NCI-H526 treated with DMSO at 0.1 percent for 48 hours (cell line): Measurements from ENCODE around the gene ZSCAN1.

Experiments used
- DNase-seq: peaks from one replicate; lab custom pipeline; 2025; lab: John Stamatoyannopoulos, UW

The ZSCAN1 gene

DNA sequence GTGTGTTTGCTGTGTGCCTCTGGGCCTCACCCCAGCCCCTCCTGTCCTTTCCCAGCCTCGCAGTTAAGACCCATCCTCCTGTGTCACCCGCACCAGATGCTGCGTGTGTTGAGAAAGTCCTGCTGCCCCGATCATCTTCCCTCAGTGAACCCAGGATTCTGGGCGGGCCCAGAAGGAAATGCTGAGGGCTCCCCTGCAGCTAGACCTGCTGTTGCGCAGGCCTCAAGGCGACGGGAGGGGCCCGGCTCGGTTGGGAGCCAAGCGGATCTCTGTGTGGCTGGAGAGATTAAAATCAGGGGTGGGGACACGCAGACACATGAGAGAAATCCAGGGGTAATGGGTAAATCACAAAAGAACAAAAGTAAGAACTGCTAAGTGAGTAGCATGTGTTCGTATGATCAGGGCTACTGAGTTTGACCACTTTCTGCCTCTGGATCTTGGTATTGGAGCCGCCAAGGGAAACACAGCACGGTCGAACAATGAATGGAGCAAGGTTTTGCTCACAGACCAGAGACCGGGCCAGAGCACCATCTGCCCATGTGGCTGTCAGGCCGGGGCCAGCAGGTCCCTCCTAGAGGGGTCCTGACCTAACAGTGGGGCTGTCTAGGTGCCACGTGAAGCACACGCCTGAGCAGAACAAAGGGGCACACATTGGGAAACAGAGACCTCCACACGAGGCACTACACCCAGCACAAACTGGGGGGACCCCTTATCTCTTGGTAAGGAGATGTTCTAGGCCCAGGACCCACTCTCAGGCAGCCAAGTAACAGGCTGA, 7.1 kb downstream of the ZSCAN1 start:
- DNase-seq: no peak

DNA sequence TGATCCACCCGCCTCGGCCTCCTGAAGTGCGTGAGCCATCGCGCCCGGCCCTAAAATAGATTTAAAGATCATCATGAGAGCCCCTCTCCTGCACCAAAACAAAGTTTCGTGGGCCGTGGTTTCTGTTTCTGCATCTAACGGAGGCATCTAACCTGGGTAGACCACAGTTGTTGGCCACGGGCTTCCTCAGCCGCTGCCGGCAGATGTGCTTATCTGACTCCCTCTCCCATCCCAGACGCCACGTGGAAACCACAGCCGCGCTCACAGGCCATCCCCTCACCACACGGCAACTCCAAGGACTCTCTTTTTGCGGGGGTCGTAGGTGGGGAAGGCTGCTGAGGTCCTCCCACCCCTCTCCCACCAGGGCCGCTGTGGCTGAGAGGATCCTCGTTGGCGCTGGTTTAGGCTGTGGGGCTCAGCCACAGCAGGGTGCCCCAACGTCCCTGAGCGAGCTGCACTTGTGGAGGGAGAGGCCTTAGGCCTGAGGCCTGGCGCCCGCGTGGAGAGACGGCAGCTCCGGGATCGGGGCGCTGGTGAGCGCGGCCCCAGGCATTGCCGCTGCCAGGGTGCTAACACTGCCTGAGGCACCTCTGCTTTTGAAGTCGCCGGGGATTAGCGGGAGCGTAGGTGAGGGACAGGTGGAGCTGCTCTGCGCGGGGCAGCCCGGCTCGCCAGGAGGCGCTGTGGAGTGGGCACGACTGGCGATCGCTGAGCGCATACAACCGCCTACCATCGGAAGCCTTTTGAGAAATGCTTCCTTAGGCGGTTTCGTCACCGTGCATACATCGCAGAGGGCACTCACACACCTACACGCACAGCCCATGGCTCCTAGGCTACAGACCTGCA, 8.9 kb downstream of the ZSCAN1 start:
- no peak for DNase-seq

DNA sequence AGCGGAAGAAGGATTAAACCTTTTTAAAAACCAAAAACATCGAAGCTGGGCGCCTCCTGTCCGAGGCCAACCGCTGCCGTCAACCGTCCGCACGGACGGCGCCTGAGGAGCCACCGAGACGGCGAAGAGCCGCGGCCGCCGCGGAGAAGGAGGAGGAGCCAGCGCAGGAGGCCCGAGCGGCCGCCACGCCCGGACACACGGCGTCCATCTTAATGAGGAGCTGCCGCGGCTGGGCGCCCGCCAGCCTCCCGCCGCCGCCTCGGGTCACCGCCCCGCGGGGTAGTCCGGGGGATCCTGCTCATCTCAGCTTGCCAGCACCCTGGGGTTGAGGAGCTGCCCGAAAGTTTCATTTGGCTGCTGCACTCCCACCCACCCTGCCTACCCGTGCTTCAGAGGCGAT, 10.6 kb downstream of the ZSCAN1 start:
- DNase-seq: no peak

DNA sequence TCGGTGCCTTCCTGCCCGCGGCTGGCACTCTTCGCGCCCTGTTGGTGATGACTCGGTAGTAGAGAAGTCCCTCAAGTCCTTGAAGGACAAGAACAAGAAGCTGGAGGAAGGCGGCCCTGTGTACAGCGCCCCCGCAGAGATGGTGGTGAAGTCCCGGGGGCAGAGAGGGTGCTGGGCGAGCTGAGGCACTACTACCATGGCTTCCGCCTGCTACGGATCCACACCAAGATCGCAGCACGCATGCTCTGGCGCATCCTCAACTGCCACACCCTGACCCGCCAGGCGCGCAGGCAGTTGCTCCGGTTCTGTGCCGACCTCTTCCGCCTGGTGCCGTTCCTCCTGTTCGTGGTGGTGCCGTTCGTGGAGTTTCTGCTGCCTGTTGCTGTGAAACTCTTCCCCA, 11.1 kb downstream of the ZSCAN1 start:
- DNase-seq: no peak

DNA sequence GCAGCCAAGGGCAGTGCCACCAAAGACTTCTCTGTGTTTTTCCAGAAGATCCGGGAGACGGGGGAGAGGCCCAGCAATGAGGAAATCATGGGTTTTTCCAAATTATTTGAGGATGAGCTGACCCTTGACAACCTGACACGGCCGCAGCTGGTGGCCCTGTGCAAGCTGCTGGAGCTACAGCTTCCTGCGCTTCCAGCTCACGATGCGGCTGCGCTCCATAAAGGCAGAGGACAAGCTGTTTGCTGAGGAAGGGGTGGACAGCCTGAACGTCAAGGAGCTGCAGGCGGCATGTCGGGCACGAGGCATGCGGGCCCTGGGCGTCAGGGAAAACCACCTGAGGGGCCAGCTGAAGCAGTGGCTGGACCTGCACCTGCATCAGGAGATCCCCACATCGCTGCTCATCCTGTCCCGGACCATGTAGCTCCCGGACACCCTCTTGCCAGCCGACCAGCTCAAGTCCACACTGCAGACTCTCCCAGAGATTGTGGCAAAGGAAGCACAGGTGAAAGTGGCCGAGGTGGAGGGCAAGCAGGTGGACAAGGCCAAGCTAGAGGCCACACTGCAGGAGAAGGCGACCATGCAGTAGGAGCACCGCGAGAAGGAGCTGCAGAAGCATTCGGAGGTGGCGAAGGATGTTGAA, 11.7 kb downstream of the ZSCAN1 start:
- DNase-seq: no peak

DNA sequence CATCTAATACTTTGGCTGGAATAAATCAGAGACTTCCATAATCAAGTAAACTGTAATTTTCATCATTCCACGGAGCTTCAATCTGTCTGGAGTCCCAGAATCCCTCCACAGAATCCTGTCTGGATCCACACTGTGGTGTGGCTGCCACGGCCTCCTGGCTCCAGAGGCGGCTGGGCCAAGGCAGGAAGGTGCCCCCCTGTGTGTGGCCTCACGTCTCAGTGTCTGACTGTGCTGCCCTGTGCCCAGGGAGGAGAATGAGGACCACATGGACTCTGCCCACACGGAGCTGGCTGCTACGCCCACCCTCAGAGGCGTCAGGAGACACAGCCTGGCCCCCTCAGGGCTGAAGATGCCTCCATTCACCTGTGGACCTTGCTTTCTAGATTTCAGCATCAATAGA, 13.0 kb downstream of the ZSCAN1 start:
- no peak for DNase-seq

DNA sequence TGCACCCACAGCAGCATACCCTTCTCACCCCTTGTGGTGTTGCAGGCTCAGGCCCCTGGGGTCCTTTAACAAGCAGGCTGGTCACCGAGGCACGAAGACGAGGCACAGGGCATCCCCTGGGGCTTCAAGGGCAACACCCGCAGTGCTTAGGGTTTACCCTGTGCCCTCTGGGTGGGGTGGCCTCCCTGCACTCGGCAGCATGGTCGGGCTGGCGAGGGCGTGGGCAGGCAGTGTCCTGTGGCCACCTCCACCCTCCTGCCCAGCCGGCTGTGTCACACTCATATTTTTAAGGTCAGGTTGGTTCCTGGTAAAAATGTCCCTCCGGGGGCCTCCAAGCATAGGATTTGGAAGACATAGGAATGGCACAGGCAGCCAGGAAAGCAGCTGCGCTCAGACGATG, 13.8 kb downstream of the ZSCAN1 start:
- DNase-seq: no peak

DNA sequence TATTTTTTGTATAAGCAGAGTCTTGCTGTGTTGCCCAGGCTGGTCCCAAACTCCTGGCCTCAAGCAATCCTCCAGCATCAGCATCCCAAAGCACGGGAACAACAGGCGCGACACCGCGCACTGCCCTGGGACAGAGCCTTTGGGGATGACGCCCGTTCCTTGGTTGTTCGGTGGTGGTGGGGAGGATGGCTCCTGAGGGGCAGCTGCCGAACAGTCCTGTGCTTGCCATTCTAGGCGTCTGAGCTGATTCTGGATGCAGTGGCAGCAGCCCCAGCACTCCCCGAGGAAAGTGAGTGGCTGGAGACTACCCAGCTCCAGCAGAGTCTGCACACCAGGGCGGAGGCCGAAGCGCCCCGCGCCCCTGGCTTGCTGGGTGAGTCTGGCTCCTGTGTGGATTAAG, 18.4 kb downstream of the ZSCAN1 start:
- DNase-seq: no peak

DNA sequence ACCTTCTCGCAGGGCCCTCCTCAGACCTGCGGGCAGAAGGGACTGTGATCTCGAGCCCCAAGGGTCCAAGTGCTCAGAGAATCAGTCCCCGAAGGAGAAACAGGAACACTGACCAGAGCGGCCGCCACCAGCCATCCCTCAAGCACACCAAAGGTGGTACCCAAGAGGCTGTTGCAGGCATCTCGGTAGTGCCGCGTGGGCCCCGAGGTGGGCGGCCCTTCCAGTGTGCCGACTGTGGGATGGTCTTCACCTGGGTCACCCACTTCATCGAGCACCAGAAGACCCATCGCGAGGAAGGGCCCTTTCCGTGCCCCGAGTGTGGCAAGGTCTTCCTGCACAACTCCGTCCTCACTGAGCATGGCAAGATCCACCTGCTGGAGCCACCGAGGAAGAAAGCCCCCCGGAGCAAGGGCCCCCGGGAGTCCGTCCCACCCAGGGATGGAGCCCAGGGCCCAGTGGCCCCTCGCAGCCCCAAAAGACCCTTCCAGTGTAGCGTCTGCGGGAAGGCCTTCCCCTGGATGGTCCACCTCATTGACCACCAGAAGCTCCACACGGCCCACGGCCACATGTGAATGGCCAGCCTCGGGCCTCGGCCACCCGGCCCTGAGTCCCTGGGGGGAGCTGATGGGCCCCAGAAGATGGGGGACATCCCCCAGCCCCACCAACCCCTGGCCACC, 19.8 kb downstream of the ZSCAN1 start:
- DNase-seq: no peak

DNA sequence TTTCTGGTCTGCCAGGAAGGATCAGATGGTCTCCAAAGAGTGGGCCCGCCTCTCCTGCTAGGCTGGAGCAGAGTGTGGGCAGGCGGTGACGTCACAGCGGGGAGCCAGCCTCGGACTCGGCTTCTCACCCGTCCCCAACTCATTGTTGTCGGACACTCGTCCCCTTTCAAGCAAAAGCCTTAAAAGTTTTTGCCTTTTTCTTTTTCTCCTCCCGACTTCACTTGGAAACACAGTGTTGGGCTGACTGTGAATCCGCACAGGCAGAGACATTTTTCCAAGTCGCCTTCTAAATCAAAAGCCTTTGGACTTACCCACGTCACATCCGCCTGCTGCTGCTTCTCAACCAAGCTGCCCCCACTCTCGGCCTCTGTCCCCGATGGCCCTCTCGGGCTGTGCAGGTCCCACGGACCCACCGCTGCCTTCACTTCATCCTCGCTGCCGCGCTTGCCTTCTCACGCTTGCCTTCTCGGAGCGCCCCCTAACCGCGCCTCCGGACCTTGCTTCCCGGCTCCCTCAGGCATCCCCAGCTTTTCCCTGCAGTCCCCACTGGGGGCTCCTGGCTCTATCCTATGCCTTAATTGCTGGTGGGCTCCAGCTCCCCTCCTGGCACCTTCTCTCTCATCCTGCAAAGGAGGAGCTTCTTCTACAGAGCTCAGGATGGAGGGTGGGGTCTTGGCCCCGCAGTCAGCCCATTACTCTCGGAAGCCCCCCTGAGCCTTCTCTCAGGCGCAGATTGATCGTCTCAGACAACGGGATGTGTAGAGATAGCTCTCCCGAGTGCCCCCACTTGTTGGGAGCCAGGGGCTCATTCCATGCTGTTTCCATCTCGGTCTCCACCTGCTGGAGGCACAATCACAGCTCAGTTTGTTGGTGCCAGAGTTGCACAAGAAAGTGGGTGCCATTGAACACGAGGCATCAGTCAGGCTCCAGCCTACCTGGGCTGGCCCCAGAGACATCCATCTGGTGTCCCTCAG, 21.4 kb downstream of the ZSCAN1 start:
- no peak for DNase-seq

DNA sequence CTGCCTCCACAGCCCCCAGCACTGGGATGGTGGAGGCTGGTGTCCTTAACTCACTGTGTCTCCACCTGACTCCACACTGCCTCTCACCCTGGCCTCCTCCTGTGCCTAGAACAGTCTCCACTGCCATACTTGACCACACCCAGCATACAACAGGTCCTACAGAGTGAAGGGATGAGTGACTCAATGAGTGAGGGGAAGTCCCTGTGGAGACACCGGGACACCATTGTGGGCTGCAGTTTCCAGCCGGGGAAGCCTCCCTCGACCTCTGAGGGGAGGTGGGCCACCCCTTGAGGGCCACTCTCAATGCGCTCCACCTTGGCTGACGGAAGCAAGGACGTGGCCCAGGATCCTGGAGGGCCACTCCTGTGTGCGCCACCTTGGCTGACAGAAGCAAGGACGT, 22.4 kb downstream of the ZSCAN1 start:
- DNase-seq: no peak

DNA sequence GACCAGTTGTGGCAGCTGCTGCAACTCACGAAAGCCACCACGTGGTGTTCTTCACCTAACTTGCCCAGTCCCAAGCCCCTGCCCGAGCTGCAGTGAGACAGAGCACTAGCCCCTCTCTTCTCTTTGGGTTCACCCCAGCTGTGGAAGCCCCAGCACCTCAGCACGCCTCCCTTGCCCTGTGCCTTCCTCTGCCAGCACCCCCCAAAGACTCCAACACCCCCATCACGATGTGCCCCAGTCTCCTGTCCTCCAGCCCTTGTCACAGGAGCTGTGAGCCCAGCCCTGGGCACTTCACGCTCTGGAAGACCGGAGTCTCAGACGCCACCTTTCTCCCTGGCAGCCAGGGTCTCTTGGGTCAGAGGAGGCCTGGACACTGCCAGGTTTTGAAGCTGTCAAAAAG, 23.0 kb downstream of the ZSCAN1 start:
- DNase-seq: no peak

DNA sequence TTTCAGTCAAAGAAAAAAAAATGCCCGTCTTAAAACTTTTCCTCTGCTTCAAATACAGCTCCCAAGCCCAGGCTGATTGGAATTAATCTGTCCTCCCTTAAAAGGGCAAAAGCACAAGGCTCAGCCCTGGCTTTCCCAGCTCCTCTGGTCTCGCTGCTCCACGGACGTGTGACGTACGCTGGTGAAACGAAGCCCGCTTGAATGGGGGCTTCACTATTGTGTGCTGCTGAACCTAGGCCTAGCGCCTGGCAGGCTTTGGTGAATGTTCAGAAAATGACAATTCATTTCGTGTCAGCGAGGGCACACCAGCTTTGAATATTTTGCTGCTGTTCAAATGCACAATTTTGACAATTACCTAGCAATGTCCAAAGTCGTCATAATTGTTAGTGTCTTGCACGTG, 24.6 kb downstream of the ZSCAN1 start:
- DNase-seq: no peak

DNA sequence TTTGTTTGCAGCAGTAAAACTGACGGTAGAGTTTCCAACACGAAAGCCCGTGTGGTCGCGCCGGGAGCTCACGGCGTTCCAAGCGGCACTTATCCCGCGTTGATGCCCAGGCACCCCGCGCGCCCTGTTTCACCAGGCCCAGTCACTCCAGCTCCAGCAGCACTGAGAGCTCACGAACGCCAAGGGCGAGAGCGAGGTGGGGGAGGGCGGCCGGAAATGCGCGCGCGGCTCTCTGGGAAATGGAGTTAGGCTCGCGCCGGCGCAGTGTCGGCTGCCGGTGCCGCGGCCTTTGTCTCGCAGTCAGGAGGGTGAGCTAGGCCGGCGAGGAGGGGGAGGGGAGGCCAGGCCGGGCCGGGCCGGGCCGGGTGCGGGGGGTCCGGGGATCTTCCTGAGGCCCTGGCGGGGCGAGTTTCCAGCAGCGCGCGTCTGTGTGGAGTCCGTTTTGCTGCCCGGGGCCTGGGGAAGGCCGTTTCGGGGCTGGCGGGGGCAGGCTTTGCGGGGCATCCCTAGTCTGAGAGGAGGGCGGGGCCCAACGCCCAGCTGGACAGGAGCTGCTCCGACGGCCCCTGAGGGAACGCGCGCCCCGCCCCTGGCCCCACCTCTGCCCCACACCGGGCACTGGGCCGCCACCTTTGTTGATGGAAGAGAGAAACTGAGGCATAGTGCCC, 25.3 kb downstream of the ZSCAN1 start, which contains the start of gene ZNF135:
Gene ZNF135 (plus strand): TSS at position 280 of the 668 bp plus-strand sequence. CDS start 721 bp downstream, outside the sequence.
- peak; percentile 10 for DNase-seq

DNA sequence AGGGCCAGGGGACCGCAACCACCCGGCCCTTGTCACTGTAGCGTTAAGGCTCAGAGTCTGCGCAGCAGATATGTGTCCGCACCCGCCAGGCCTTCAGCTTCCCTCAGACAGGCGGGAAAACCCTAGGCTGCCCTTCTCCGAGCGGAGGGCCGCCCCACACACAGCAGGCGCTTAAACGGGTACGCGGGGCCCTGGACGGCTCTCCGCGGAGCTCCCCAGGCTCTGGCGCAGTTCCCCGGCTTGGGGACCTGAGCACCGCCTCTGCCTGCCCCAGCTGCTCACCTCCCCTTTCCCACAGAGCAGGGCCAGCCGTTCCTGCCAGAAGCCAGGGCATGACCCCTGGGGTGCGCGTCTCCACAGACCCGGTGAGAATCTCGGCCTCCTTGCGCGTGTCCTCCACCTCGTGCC, 25.9 kb downstream of the ZSCAN1 start:
- DNase-seq: no peak

DNA sequence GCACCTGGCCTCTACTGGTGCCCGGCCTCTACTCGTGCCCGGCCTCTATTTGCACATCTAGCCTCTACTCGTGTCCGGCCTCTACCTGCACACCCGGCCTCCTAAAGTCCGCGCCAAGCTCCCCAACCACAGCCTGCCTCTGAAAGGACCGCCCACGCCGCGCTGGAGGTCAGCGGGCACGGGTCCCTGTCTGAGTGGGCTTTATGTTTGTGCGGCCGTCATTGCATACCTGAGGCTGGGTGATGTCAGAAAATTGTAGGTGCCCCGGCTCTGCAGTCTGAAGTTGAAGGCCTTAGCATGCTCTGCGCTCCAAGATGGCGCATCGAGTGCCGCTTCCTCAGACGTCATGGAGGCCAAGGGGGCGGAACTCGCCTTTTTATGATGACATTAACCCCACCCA, 26.4 kb downstream of the ZSCAN1 start:
- no peak for DNase-seq

DNA sequence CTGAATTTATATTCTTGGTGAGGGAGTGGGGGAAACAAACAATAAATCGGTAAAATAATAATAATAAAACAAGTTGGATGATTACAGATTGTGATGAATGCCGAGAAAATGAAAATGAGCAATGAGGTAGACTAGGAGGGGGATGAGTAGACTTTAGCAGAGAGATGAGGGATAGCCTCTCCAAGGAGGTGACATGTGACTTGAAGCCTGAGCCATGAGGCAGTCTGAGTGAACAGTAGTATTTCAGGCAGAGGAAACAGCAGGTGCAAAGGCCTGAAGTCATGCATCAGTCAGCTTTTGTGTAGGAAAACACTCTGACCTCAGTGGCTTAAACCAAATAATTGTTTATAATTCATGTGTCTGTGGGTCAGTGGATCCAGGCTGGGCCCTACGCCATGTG, 29.9 kb downstream of the ZSCAN1 start:
- no peak for DNase-seq

DNA sequence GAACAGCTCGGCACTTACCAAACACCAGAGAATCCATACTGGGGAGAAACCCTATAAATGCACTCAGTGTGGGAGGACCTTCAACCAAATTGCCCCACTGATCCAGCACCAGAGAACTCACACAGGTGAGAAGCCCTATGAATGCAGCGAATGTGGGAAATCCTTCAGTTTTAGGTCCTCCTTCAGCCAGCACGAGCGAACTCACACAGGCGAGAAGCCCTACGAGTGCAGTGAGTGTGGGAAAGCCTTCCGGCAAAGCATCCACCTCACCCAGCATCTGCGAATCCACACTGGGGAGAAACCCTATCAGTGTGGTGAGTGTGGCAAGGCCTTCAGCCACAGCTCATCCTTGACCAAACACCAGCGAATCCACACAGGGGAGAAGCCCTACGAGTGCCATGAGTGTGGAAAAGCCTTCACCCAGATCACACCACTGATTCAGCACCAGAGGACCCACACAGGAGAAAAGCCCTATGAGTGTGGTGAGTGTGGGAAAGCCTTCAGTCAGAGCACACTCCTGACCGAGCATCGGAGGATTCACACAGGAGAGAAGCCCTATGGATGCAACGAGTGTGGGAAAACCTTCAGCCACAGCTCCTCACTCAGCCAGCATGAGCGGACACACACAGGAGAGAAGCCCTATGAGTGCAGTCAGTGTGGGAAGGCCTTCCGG, 33.6 kb downstream of the ZSCAN1 start:
- no peak for DNase-seq

DNA sequence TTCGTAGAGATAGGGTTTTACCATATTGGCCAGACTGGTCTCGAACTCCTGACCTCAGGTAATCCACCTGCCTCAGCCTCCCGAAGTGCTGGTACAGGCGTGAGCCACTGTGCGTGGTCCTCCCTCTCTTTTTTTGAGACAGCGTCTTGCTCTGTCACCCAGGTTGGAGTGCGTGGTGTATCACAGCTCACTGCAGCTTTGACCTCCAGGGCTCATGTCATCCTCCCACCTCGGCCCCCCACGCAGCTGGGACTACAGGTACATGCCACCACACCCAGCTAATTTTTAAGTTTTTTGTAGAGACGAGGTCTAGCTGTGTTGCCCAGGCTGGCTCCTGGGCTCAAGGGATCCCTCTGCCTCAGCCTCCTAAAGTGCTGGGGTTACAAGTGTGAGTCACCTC, 46.0 kb downstream of the ZSCAN1 start:
- DNase-seq: no peak

DNA sequence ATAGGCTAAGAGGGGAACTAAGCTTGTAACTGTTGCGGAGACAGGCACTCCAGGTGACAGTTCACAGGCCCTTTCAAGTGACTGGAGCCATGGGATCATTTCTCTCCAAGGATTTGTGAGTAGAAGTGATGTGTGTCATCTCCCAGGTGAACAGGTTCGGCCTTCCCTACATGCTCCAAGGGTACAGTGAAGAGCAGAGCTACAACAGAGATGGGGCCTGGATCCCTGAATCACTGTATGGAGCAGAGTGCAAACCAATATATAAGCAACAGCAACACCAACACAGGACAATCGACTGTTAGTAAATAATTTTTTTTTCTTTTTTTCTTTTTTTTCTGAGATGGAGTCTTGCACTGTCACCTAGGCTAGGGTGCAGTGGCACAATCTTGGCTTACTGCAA, 49.2 kb downstream of the ZSCAN1 start:
- no peak for DNase-seq
